GM19023 (cell line): Measurements from ENCODE around the gene BCAP29.
"Not testable (repeated sequence)": the region's sequence is repeated elsewhere in the genome, so short reads cannot be mapped to it uniquely, and the experiment has no call there.

Experiments
- ATAC-seq: cut with Tn5 transposase; IDR thresholded peaks from one replicate; pipeline ENCODE4 v1.9.1; 2021; ENCODE audit warnings: mild to moderate bottlenecking, moderate library complexity; ENCODE audit not compliant: unreplicated experiment

BCAP29 gene

DNA sequence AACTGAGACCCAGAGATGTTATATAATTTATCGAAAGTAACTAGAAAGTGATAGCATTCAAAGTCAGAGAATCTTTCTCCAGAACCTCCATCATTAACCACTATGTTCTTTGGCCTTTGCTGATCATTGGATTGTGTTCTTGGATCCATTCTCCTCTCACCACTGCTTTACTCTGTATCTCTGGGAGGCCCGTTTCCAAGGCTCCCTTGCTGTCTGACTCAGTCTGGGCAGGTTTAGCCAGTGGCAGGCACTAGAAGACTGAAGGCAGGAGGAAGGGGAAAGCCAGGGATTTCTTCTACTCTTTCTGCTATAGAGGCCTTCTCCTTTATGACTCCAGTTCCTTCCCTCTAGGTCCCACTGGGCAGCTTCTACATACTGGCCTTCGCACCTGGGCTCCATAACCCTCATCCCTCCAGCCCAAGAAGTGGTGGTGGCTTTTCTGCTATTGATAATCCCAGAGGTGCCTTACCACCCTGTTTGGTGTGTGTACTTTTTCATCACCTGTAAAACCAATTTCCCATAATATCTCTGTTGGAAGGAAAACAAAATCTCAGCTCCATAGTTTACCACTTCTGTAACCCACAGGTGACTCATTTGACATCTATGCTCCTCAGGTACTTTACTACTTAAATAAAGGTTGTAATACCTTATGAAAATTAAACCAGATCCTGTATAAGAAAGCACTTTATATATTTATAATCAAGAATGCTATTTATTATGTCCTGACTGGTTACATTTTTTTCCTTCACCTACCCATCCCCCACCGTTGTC lies 36.0 kb downstream of the BCAP29 start:
- no peak for ATAC-seq

DNA sequence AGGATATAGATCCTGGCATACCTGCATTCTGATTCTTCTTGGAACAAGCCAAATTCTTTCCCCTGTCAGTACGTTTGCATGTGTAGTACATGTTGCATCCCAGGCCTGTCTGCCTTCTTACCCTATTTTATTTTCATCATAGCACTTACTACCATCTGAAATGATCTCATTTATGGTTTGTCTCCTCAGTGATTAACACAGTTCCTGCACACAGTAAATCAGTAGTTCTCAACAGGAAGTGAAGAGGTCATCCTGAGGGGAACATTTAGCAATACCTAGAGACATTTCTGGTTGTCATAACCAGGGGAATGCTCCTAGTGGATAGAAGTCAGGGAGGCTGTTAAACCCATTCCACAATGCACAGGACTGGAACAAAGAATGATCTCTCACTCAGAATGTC lies 42.4 kb downstream of the BCAP29 start:
- ATAC-seq, result no peak

DNA sequence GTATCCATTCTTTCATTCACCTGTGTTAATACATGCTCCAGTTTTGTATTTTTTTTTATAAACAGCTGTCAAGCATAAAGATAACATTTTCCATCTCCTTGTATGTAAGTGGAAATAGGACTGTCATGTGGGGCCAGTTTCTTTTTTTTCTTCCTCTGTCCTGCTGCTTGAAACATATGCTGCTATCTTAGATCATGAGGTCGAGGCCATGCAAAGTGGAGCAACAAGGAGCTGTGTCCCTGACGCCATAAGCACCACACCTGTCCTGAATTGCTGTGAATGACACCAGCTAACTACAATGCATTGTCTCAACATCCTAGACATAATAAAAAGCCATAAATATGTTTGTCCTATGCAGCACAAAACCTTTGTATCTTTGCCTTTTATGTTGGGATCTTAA lies 42.8 kb downstream of the BCAP29 start:
- ATAC-seq, result no peak

DNA sequence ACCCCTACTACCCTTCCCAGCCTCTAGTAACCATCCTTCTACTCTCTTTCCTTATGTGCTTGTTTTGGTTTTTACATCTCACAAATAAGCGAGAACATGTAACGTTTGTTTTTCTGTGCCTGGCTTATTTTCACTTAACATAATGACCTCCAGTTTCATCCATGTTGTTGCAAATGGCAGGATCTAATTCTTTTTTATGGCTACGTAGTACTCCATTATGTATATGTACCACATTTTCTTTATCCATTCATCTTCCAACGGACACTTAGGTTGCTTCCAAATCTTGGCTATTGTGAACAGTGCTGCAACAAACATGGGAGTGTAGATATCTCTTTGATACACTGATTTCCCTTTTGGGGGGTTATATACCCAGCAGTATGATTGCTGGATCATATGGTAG lies 47.0 kb downstream of the BCAP29 start:
- ATAC-seq, result no peak

DNA sequence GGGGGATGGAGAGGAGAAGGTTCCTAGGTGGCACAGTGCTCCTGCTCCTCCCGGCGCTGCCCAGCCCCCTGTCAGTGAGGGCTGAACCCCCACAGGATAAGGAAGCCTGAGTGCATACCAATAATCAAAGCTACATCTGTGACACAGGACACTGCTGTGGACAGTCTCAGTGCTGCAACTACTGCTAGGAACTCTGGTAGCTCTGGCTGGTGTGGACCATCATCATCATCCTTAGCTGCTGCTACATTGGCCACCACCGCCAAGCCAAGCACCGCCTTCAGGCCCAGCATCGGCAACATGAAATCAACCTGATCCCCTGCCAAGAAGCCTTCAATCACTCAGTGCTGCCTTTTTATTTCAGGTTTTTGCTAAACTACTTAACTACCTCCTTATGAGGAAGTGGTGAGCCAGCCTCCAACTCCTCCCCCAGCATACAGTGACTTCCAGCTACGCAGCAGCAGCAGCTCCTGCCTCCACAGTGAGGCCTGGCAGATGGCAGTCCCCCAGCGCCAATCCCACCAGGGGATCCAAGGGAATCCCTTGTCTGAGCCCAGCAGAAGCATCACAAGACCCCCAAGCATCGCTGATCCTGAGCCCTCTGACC lies 48.5 kb downstream of the BCAP29 start:
- ATAC-seq, result no peak

DNA sequence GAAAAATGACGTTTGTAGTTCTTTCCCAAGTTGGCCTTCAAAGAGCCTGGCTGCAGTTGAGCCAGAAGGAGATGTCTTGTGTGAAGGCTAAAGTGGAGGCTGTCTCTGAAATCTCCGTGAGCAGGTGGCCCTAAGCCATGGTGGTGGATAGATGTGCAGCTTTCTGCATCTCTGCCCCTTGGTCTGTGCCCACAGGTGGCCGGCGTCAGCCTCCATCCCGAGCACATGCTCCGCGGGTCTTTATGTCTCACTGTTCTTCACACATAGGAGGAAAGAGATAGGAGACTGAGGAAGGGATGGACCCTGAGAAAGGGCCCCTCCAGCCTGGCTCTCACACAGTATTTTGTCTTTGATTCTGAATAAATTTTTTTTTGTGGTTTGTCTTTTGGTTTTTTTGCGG lies 50.3 kb downstream of the BCAP29 start:
- ATAC-seq, result no peak

DNA sequence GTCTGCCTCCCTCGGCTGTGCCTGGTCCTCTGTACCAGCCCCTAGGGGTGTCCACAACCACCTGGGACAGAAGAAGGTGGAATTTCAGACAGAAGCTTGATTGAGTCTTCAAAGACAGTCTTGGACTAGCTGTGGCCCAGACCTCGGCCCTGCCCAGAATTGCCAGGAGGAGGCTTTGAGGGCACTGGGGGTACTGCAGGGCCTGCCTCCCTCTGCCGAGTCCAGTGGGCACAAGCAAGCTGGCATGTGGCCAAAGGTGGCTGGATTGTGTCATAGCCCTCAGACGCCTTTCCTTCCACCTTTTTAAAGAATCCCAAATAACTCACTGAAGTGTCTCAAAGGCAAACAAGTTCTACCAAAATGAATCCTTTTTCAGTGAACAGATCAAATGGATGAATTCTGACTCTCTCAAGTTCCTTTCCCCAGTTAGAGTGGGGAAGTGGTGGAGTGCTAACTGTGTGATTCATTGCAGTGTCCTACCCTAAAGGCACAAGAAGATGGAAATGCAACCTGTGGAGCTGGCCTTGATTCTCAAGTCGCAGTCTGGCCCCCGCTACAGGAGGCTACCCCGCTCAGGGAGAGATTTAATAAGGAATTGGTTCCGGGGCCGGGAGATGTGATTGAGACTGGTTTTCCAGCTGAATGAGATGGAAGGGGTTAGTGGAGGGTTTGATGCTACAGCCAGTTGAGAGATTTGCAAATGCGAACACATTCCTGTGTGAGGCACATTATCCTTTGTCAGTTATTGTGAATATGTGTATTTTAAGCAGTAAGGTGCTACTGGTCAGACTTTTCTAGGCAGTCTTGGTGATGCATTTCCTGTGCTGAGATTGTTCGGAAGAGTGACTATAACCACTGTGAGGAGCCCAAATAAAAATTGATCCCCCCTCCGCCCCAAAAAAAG lies 51.8 kb downstream of the BCAP29 start:
- no peak for ATAC-seq

- no peak for ATAC-seq
These were observed 52.4 kb downstream of the BCAP29 start for GRCh38 chr7:107632492-107632865.

GRCh38 chr7:107638594-107638993 lies 58.5 kb downstream of the BCAP29 start:
- peak; percentile 89 for ATAC-seq

DNA sequence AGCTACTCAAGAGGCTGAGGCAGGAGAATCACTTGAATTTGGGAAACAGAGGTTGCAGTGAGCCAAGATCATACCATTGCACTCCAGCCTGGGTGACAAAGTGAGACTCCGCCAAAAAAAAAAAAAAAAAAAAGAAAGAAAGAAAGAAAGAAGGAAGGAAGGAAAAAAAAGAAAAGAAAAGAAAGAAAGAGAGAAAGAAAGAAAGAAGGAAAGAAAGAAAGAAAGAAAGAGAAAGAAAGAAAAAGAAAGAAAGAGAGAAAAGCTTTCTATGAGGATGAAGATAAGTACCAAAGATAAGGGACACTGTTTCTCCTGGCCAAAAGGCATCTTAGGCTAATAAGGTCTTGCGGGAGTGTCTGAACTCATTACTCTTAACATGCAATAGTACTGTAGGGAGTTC lies 59.0 kb downstream of the BCAP29 start:
- not testable (repeated sequence) for ATAC-seq

DNA sequence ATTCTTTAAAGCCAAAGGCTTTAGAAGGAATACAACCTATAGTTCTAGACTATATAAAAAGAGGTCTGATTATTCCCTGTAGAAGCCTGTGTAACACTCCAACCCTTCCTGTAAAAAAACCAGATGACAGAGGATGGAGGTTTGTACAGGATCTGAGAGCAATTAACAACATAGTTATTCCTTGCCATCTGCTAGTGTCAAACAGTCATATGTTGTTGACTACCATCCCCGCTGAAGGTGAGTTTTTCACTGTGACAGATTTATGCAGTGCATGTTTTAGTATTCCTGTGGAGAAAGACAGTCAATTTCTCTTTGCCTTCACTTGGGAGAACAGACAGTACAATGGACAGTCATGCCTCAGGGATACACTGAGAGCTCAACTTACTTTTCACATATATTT lies 61.6 kb downstream of the BCAP29 start:
- ATAC-seq, result no peak

DNA sequence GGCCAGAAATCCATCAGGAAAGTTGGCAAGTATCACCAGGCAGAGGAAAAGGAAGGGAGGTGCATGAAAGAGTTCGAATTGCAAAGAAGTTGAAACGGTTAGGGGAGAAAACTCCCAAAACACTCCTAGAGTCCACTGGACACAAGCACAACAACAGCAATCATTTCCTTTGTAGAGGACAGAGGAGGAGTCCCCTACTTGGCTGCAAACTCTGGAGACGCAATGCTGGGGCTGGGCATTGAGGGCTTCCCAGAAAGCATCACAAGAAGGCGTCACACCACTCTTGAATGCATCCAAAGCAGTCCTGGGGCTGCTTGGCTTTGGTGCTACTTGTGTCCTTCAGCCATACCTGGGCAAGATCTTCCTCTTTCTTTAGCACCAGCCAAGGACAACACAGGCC lies 62.5 kb downstream of the BCAP29 start:
- no peak for ATAC-seq

GRCh38 chr7:107643407-107643806 lies 63.4 kb downstream of the BCAP29 start:
- no peak for ATAC-seq

- ATAC-seq, result no peak
These were observed 63.9 kb downstream of the BCAP29 start for GRCh38 chr7:107643938-107644308.

GRCh38 chr7:107644309-107644974 lies 64.4 kb downstream of the BCAP29 start:
- no peak for ATAC-seq

DNA sequence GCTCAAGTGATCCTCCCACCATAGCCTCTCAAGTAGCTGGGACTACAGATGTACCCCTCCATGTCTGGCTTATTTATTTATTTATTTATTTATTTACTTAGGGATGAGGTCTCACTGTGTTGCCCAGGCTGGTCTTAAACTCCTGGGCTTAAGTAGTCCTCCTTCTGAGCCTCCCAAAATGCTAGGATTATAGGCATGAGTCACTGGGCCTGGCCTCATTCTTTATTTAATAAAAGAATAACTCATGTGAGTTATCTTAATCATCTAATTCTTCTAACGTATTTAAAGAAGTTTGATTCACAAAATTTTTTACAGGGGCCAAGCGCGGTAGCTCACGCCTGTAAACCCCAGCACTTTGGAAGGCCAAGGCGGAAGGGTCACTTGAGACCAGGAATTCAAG lies 72.6 kb downstream of the BCAP29 start:
- ATAC-seq, result no peak

- ATAC-seq, result no peak
These were observed 78.4 kb downstream of the BCAP29 start for GRCh38 chr7:107658467-107658866.

DNA sequence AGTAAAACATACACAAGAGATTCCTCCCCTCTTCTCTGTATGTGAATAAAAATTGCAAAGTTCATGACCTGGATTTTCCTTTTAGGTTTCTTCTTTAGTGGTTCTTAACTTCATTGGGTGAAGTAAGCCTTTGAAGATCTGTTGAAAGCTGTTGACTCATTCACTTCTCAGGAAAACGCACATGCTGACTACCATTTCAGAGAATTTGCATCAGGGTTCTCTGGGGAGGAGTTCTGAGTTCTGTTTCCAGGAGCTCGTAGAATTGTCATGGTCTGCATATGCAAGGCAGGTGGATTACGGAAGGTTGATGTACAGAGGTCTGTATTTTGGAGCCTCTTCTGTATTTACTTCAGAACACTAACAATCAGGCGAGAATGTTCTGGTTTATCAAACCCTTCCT lies 79.6 kb downstream of the BCAP29 start:
- ATAC-seq, result no peak

- ATAC-seq, result peak; percentile 22
These were observed 80.5 kb downstream of the BCAP29 start, which contains the start of gene SLC26A4 for GRCh38 chr7:107660381-107661080. TSS of gene SLC26A4 (plus strand) at chr7:107660828. CDS start at chr7:107661642, 814 bp downstream.

- ATAC-seq, result peak; percentile 42
These were observed 81.2 kb downstream of the BCAP29 start for GRCh38 chr7:107661081-107661864.
